Measurements from ENCODE around the gene ADORA3.

Gene ADORA3

DNA sequence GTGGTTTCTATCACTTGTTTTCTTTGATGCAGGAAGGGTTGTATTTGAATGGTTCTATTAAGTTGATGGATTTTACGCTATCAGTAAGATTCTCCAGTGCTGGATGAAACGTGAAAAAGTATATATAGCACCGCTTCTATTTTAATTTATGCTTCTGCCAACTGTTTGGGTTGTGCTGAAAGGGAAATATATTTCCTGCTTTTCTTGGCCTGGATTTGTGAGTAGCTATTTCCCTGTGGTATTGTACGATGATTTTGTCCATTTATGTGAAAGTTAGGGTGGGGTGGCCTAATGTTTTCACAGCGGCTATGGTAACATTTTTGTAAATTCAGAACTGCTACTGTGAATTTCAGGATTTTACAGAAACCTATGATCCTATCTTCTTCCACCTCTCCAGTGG lies 29.3 kb downstream of the ADORA3 start:
- no peak overlapping the region for H3K9ac ChIP-seq (ENCODE audit: low read depth, low read length)
- H3K4me3 ChIP-seq (ENCODE audit: low read depth, low read length), result no peak overlapping the region
- H3K27ac ChIP-seq (ENCODE audit: low read depth, low read length), result no peak overlapping the region
- no peaks in the 10 kb centered on the region for H3K9me3 ChIP-seq (ENCODE audit: control insufficient read depth, insufficient read depth, low read length)
- H3K36me3 ChIP-seq (ENCODE audit: control insufficient read depth, insufficient read depth, low read length), result no peaks in the 10 kb centered on the region
- H3K27me3 ChIP-seq (ENCODE audit: control insufficient read depth, insufficient read depth, low read length), result no peaks in the 10 kb centered on the region
- H3K4me1 ChIP-seq (ENCODE audit: control insufficient read depth, insufficient read depth, low read length), result no peaks in the 10 kb centered on the region

DNA sequence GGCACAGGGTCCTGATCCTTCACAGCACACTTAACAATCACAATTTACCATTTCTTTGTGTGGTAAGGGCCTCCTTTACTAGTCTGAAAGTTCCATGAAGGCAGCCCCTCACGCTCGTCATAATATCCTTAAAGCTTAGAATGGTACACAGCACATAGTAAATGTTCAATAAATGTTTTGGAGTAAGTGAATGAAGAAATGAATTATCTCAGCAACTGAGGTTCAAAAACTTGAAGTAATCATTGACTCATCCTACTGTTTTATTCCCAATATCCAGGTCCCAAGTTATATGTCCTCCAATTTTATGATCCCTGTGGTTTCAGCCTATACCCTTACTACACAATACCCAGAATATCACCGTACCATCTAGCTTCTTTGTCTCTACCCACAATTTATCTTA lies 31.9 kb downstream of the ADORA3 start:
- Histone ChIP-seq H3K9ac (ENCODE audit: low read depth, low read length) (no peak overlapping the region), H3K27ac (ENCODE audit: low read depth, low read length) (no peak overlapping the region), H3K4me3 (ENCODE audit: low read depth, low read length) (no peak overlapping the region)

DNA sequence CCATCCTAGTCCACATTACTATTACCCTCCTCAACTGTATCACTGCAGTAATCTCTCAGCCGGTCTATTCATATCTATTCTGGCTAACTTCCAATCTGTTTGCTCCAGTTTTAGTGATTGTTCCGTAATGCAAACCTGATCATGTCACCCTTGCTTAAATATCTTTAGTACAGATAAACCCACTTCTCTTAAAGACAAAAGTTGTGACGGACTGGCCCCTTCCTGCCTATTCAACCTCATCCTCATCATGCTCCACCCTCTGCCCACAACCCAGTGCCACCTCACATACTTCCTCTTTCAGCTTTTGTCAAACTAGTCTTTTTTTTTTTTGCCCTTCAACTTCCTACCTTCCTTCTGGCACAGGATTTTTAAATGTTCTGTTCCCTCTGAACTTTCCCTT lies 32.4 kb downstream of the ADORA3 start:
- Histone ChIP-seq H3K27ac (ENCODE audit: low read depth, low read length) (no peak overlapping the region), H3K9me3 (ENCODE audit: control insufficient read depth, insufficient read depth, low read length) (no peaks in the 10 kb centered on the region), H3K4me3 (ENCODE audit: low read depth, low read length) (no peak overlapping the region), H3K36me3 (ENCODE audit: control insufficient read depth, insufficient read depth, low read length) (no peaks in the 10 kb centered on the region), H3K4me1 (ENCODE audit: control insufficient read depth, insufficient read depth, low read length) (no peaks in the 10 kb centered on the region), H3K9ac (ENCODE audit: low read depth, low read length) (no peak overlapping the region), H3K27me3 (ENCODE audit: control insufficient read depth, insufficient read depth, low read length) (no peaks in the 10 kb centered on the region)

More for the DNA sequence above, 31.9 kb downstream of the ADORA3 start:
- no peaks in the 10 kb centered on the region for H3K4me1 ChIP-seq (ENCODE audit: control insufficient read depth, insufficient read depth, low read length)
- no peaks in the 10 kb centered on the region for H3K9me3 ChIP-seq (ENCODE audit: control insufficient read depth, insufficient read depth, low read length)
- no peaks in the 10 kb centered on the region for H3K36me3 ChIP-seq (ENCODE audit: control insufficient read depth, insufficient read depth, low read length)
- no peaks in the 10 kb centered on the region for H3K27me3 ChIP-seq (ENCODE audit: control insufficient read depth, insufficient read depth, low read length)

DNA sequence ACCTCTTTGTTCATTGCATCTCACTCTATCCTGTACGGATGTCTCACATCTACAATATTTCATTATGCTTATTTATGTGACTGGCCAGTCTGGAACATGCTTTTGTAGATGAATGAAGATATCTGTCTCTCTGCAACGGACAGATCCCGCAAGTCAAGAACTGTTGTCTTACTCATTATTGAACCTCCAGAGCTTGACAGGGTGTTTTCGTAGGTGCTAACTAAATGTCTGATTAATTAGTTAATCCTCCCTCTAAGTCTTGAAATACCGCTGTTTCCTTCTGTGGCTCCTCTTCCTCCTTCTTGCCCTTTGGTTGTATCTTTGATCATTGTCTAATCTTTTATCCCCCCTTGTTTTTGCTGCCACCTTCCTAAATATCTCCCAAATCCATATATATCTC lies 32.8 kb downstream of the ADORA3 start:
- Histone ChIP-seq H3K9me3 (ENCODE audit: control insufficient read depth, insufficient read depth, low read length) (no peaks in the 10 kb centered on the region), H3K9ac (ENCODE audit: low read depth, low read length) (no peak overlapping the region), H3K27ac (ENCODE audit: low read depth, low read length) (no peak overlapping the region), H3K36me3 (ENCODE audit: control insufficient read depth, insufficient read depth, low read length) (no peaks in the 10 kb centered on the region), H3K27me3 (ENCODE audit: control insufficient read depth, insufficient read depth, low read length) (no peaks in the 10 kb centered on the region), H3K4me3 (ENCODE audit: low read depth, low read length) (no peak overlapping the region), H3K4me1 (ENCODE audit: control insufficient read depth, insufficient read depth, low read length) (no peaks in the 10 kb centered on the region)

DNA sequence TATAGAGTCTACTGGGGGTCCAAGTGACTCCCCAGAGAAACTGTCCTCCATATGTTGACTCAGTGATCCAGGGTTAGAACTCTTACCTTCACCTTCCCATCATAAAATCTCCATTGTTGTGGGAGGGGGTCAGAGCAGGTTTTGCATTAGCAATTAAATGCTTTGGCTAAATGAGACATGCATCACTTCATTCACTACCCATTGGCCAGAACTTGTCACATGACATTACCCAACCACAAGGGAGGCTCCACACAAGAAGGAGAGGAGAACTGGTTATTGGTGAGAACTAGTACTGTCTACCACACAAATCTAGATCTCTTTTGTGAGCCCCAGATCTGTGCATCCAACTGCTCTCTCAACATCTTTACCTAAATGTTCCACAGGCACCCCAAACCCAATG lies 33.9 kb downstream of the ADORA3 start:
- no peak overlapping the region for H3K27ac ChIP-seq (ENCODE audit: low read depth, low read length)
- no peak overlapping the region for H3K9ac ChIP-seq (ENCODE audit: low read depth, low read length)
- no peaks in the 10 kb centered on the region for H3K27me3 ChIP-seq (ENCODE audit: control insufficient read depth, insufficient read depth, low read length)
- H3K4me1 ChIP-seq (ENCODE audit: control insufficient read depth, insufficient read depth, low read length), result no peaks in the 10 kb centered on the region
- no peaks in the 10 kb centered on the region for H3K9me3 ChIP-seq (ENCODE audit: control insufficient read depth, insufficient read depth, low read length)
- H3K4me3 ChIP-seq (ENCODE audit: low read depth, low read length), result no peak overlapping the region
- H3K36me3 ChIP-seq (ENCODE audit: control insufficient read depth, insufficient read depth, low read length), result no peaks in the 10 kb centered on the region

DNA sequence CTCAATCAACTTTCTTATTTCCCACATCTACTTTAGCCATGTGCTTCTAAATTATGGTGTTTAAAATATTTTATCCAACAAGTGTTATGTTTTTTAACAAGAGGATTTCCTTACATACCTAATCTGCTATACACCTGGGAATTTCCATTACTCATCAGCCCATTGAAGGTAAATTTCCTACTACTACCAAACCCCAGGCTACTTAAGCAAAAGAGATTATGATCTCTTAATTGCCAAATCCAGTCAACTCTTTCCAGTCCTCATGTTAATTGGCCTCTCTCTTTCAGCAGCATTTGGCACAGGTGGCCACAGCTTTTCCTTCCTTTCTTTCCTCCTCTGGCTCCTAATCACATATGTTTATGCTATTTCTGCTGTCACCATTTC lies 34.7 kb downstream of the ADORA3 start:
- Histone ChIP-seq H3K36me3 (ENCODE audit: control insufficient read depth, insufficient read depth, low read length) (no peaks in the 10 kb centered on the region), H3K4me3 (ENCODE audit: low read depth, low read length) (no peak overlapping the region), H3K9me3 (ENCODE audit: control insufficient read depth, insufficient read depth, low read length) (no peaks in the 10 kb centered on the region), H3K9ac (ENCODE audit: low read depth, low read length) (no peak overlapping the region), H3K4me1 (ENCODE audit: control insufficient read depth, insufficient read depth, low read length) (no peaks in the 10 kb centered on the region), H3K27me3 (ENCODE audit: control insufficient read depth, insufficient read depth, low read length) (no peaks in the 10 kb centered on the region), H3K27ac (ENCODE audit: low read depth, low read length) (no peak overlapping the region)

DNA sequence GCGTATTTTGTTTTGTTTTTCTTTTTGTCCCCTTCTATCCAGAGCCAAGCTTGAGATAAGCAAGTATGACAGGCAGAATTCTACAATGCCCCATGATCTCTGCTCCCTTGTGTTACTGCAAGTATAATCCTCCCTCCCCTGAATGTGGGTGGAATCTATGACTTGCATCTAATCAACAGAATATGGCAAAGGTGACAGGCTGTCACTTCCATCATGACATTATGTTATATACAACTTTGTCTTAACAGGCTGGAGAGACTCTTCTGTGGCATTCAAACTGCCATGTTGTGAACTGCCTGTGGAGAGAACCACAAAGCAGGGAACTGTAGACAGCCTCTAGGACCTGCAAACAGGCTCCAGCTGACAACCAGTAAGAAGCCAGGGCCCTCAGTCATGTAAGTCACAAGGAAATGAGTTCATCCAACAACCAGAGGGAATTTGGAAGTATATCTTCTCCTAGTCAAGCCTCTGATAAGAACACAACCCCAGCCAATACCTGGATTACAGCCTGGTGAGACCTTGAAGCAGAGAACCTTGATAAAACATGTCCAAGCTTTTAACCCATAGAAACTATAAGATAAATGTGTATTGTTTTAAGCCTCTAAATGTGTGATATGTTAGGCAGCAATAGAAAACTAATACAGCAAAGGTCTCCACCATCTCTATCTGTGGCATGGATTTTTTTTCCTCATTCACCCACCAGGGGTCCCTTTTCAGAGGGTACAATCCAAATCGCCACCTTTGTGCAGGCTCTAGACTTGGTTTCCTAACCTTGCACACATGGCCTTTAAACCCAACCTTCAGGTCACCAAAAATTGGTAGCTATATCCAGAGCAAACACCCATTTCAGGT lies 35.3 kb downstream of the ADORA3 start:
- no peaks in the 10 kb centered on the region for H3K4me1 ChIP-seq (ENCODE audit: control insufficient read depth, insufficient read depth, low read length)
- no peaks in the 10 kb centered on the region for H3K27me3 ChIP-seq (ENCODE audit: control insufficient read depth, insufficient read depth, low read length)
- H3K27ac ChIP-seq (ENCODE audit: low read depth, low read length), result no peak overlapping the region
- no peak overlapping the region for H3K4me3 ChIP-seq (ENCODE audit: low read depth, low read length)
- no peaks in the 10 kb centered on the region for H3K36me3 ChIP-seq (ENCODE audit: control insufficient read depth, insufficient read depth, low read length)
- no peak overlapping the region for H3K9ac ChIP-seq (ENCODE audit: low read depth, low read length)
- H3K9me3 ChIP-seq (ENCODE audit: control insufficient read depth, insufficient read depth, low read length), result no peaks in the 10 kb centered on the region

DNA sequence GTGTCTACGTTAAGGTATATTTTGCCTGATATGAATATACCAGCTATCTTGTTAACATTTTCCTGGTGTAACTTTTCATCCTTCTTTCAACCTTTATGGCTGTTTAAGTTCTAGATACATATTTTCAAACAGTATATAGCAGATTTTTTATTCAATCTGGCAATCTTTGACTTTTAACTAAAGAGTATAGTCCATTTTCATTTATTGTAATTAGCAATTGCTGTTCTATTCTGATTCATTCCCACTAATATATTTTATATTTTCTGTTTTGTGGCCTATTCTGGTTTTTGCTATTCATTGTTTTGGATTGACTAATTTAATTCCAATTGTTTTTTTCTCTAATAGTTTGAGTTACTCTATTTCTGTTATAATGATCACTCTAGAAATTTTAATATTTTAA lies 37.0 kb downstream of the ADORA3 start:
- H3K36me3 ChIP-seq (ENCODE audit: control insufficient read depth, insufficient read depth, low read length), result peaks cover 9% of the 10 kb centered on the region
- no peaks in the 10 kb centered on the region for H3K4me1 ChIP-seq (ENCODE audit: control insufficient read depth, insufficient read depth, low read length)
- no peak overlapping the region for H3K9ac ChIP-seq (ENCODE audit: low read depth, low read length)
- H3K4me3 ChIP-seq (ENCODE audit: low read depth, low read length), result no peak overlapping the region
- H3K27me3 ChIP-seq (ENCODE audit: control insufficient read depth, insufficient read depth, low read length), result no peaks in the 10 kb centered on the region
- no peaks in the 10 kb centered on the region for H3K9me3 ChIP-seq (ENCODE audit: control insufficient read depth, insufficient read depth, low read length)
- no peak overlapping the region for H3K27ac ChIP-seq (ENCODE audit: low read depth, low read length)

DNA sequence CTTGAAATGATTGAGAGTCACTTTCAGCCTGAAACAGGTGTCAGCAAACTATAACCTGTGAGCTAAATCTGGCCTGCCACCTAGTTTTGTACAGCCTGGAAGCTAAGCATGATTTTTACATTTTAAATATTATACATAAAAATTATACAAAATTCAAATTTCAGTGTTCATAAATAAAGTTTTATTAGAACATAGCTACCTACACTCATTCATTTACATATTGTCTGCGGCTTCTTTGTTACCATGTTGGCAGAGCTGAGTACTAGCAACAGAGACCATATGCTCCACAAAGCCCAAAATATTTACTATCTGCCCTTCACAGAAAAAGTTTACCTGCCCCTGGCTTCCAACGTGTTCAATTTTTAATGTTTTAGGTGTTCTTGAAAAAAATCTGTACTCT lies 37.7 kb downstream of the ADORA3 start:
- Histone ChIP-seq H3K4me1 (ENCODE audit: control insufficient read depth, insufficient read depth, low read length) (no peaks in the 10 kb centered on the region), H3K36me3 (ENCODE audit: control insufficient read depth, insufficient read depth, low read length) (peaks cover 16% of the 10 kb centered on the region), H3K9me3 (ENCODE audit: control insufficient read depth, insufficient read depth, low read length) (no peaks in the 10 kb centered on the region), H3K27me3 (ENCODE audit: control insufficient read depth, insufficient read depth, low read length) (no peaks in the 10 kb centered on the region), H3K27ac (ENCODE audit: low read depth, low read length) (no peak overlapping the region), H3K4me3 (ENCODE audit: low read depth, low read length) (no peak overlapping the region), H3K9ac (ENCODE audit: low read depth, low read length) (no peak overlapping the region)

DNA sequence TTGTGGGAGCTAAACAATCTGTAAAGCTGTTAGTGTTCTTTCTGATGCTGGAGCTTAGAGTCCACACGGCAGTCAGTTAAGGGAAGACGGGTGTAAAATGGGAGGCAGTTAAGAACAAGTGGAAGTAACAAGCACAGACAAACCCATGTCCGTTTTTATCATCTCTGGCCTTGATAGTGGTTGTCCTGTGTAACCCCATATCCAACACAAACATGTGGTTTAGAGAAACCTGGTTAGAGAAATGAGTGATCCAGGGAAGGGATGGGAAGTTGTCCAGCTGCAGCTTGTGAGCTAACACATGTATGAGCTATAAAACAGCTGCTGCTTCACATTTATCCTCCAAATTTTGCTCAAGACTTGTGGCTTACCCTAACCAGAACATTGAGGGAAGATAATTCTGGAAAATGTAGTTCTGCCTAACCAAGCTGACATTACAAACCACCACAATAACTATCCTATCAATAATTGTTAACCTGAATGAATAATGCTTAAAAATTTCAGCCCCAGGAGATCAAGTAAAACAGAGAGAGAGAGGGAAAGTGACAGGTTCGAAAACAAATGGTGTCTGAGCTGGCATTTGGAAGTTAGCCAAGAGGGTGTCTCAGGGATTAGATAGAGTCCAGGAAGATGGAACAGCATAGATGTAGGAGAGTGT lies 40.3 kb downstream of the ADORA3 start:
- Histone ChIP-seq H3K27me3 (ENCODE audit: control insufficient read depth, insufficient read depth, low read length) (no peaks in the 10 kb centered on the region), H3K9me3 (ENCODE audit: control insufficient read depth, insufficient read depth, low read length) (no peaks in the 10 kb centered on the region), H3K9ac (ENCODE audit: low read depth, low read length) (no peak overlapping the region), H3K36me3 (ENCODE audit: control insufficient read depth, insufficient read depth, low read length) (peaks cover 42% of the 10 kb centered on the region), H3K4me3 (ENCODE audit: low read depth, low read length) (no peak overlapping the region), H3K4me1 (ENCODE audit: control insufficient read depth, insufficient read depth, low read length) (no peaks in the 10 kb centered on the region), H3K27ac (ENCODE audit: low read depth, low read length) (no peak overlapping the region)

DNA sequence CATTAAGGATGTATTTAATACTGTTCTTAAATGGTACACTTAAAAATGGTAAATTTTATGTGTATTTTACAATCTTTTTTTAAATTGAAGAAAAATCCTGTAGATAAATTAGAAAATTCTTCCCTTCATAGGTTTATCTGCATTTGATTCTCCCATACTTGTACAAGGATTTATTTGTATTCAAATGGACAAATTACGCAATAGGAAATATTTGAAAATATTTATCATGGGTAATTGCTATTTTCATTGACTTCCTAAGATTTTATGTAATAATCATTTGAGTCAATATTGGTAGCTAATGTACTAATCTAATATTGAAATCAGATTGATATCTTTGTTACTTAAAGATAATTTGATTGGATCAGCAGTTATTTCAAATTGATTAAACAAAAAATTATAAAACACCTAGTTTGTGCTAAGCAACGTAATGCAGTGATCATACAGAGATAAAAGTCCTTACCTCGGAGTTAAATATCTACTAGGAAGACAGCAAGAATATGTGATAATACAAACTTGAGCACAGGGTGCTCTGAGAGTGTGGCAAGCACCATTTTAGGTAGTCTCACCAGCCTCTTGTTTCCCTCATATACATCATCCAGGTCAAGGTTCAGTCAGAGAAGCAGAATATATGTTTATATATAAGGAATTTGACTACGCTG lies 40.9 kb downstream of the ADORA3 start:
- Histone ChIP-seq H3K4me1 (ENCODE audit: control insufficient read depth, insufficient read depth, low read length) (no peaks in the 10 kb centered on the region), H3K27me3 (ENCODE audit: control insufficient read depth, insufficient read depth, low read length) (no peaks in the 10 kb centered on the region), H3K36me3 (ENCODE audit: control insufficient read depth, insufficient read depth, low read length) (peaks cover 48% of the 10 kb centered on the region), H3K9ac (ENCODE audit: low read depth, low read length) (no peak overlapping the region), H3K27ac (ENCODE audit: low read depth, low read length) (no peak overlapping the region), H3K9me3 (ENCODE audit: control insufficient read depth, insufficient read depth, low read length) (no peaks in the 10 kb centered on the region), H3K4me3 (ENCODE audit: low read depth, low read length) (no peak overlapping the region)

All from HUES48 (cell line).